GM19239 (cell line): ENCODE results near the gene TMEM120B.

Experiments used
- DNase-seq: peaks from one replicate; pipeline ENCODE4 v3.0.0; 2011; ENCODE audit warnings: low spot score; ENCODE audit not compliant: insufficient read length
- FAIRE-seq: peaks from 2 replicates; lab custom pipeline; 2011; peaks lifted over from hg19 to GRCh38; lab: Jason Lieb, UNC

The TMEM120B gene

GRCh38 chr12:121829250-121829918, 116.8 kb downstream of the TMEM120B start:
- DNase-seq (no peak), FAIRE-seq (no peak)

GRCh38 chr12:121830134-121830533, 117.6 kb downstream of the TMEM120B start:
- no peak for FAIRE-seq

GRCh38 chr12:121830588-121831265, 118.2 kb downstream of the TMEM120B start:
- DNase-seq (no peak), FAIRE-seq (no peak)

More at GRCh38 chr12:121830134-121830533, 117.6 kb downstream of the TMEM120B start:
- no peak for DNase-seq
